ENCODE results near the gene EBLN2.

EBLN2 gene

GRCh38 chr3:73086071-73086494 is 24.6 kb downstream of the EBLN2 start:
- no peak for TF ChIP-seq SIN3A (IDR thresholded peaks at IDR 0.05; ENCODE audit: borderline replicate concordance, insufficient read depth, low read length)
- no peak for TF ChIP-seq TAF1 (IDR thresholded peaks at IDR 0.05; ENCODE audit: borderline replicate concordance, insufficient read depth, low read length)
- TF ChIP-seq, protein P1, sequence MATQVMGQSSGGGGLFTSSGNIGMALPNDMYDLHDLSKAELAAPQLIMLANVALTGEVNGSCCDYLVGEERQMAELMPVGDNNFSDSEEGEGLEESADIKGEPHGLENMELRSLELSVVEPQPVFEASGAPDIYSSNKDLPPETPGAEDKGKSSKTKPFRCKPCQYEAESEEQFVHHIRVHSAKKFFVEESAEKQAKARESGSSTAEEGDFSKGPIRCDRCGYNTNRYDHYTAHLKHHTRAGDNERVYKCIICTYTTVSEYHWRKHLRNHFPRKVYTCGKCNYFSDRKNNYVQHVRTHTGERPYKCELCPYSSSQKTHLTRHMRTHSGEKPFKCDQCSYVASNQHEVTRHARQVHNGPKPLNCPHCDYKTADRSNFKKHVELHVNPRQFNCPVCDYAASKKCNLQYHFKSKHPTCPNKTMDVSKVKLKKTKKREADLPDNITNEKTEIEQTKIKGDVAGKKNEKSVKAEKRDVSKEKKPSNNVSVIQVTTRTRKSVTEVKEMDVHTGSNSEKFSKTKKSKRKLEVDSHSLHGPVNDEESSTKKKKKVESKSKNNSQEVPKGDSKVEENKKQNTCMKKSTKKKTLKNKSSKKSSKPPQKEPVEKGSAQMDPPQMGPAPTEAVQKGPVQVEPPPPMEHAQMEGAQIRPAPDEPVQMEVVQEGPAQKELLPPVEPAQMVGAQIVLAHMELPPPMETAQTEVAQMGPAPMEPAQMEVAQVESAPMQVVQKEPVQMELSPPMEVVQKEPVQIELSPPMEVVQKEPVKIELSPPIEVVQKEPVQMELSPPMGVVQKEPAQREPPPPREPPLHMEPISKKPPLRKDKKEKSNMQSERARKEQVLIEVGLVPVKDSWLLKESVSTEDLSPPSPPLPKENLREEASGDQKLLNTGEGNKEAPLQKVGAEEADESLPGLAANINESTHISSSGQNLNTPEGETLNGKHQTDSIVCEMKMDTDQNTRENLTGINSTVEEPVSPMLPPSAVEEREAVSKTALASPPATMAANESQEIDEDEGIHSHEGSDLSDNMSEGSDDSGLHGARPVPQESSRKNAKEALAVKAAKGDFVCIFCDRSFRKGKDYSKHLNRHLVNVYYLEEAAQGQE (IDR thresholded peaks at IDR 0.05; ENCODE audit: insufficient read depth in 1 of 2, low read depth in 2 of 2, low read length in 2 of 2): no peak
- TF ChIP-seq POLR2AphosphoS5 (IDR thresholded peaks at IDR 0.05; ENCODE audit: low read depth, low read length): no peak
- no peak for TF ChIP-seq FOXP2 (optimal IDR thresholded peaks at IDR 0.05; ENCODE audit: borderline replicate concordance, extremely low read depth, extremely low read length, insufficient read depth)

DNA sequence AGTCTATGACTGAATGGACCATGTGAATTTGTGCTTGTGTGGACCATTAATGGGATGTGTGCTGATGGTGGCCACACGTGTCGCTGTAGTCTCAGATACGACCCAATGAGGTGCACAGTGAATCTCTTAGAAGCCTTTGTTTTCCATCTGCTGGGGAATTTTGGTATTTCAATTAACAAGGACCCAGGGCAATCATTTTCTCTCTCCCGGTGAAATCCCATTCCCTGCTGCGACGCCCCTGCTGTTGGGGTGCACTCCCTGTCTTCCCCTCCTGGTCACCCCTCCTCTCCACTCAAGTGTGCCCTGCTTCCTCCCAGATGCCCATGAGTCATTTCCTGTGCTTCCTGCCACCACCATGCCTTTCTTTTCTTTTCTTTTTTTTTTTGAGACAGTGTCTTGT is 32.7 kb downstream of the EBLN2 start:
- no peak for TF ChIP-seq TAF1 (IDR thresholded peaks at IDR 0.05; ENCODE audit: borderline replicate concordance, insufficient read depth, low read length)
- TF ChIP-seq, protein P1 (IDR thresholded peaks at IDR 0.05; ENCODE audit: insufficient read depth in 1 of 2, low read depth in 2 of 2, low read length in 2 of 2): no peak
- TF ChIP-seq SIN3A (IDR thresholded peaks at IDR 0.05; ENCODE audit: borderline replicate concordance, insufficient read depth, low read length): no peak
- TF ChIP-seq POLR2AphosphoS5 (IDR thresholded peaks at IDR 0.05; ENCODE audit: low read depth, low read length): no peak
- TF ChIP-seq FOXP2 (optimal IDR thresholded peaks at IDR 0.05; ENCODE audit: borderline replicate concordance, extremely low read depth, extremely low read length, insufficient read depth): no peak

DNA sequence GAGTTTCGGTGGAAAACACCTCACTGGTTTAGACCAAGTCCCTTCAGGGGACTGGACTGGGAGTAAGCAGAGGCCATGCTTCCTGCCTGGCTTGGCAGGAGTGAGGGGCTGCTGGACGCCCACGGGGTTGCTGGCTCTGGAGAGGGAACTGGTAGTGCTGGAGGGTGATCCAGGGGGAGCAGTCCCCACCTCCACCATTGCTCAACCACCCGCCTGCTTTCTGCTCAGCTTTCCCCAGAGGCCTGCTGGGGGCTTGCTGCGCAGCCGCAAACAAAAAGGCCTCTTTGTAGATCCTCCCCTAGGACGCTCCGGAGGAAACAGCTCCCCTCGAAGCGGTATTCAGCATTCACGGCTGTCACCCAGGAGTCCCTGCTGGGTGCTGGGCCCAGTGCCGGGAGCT is 33.5 kb downstream of the EBLN2 start:
- TF ChIP-seq, protein P1 (IDR thresholded peaks at IDR 0.05; ENCODE audit: insufficient read depth in 1 of 2, low read depth in 2 of 2, low read length in 2 of 2): no peak
- TF ChIP-seq POLR2AphosphoS5 (IDR thresholded peaks at IDR 0.05; ENCODE audit: low read depth, low read length) (no peak), SIN3A (IDR thresholded peaks at IDR 0.05; ENCODE audit: borderline replicate concordance, insufficient read depth, low read length) (no peak), FOXP2 (optimal IDR thresholded peaks at IDR 0.05; ENCODE audit: borderline replicate concordance, extremely low read depth, extremely low read length, insufficient read depth) (no peak), TAF1 (IDR thresholded peaks at IDR 0.05; ENCODE audit: borderline replicate concordance, insufficient read depth, low read length) (no peak)

- TF ChIP-seq FOXP2 (optimal IDR thresholded peaks at IDR 0.05; ENCODE audit: borderline replicate concordance, extremely low read depth, extremely low read length, insufficient read depth): no peak
- TF ChIP-seq TAF1 (IDR thresholded peaks at IDR 0.05; ENCODE audit: borderline replicate concordance, insufficient read depth, low read length): no peak
- TF ChIP-seq, protein P1 (IDR thresholded peaks at IDR 0.05; ENCODE audit: insufficient read depth in 1 of 2, low read depth in 2 of 2, low read length in 2 of 2): no peak
- TF ChIP-seq SIN3A (IDR thresholded peaks at IDR 0.05; ENCODE audit: borderline replicate concordance, insufficient read depth, low read length): no peak
- TF ChIP-seq POLR2AphosphoS5 (IDR thresholded peaks at IDR 0.05; ENCODE audit: low read depth, low read length): no peak
These were observed 34.7 kb downstream of the EBLN2 start for GRCh38 chr3:73096169-73096568.

DNA sequence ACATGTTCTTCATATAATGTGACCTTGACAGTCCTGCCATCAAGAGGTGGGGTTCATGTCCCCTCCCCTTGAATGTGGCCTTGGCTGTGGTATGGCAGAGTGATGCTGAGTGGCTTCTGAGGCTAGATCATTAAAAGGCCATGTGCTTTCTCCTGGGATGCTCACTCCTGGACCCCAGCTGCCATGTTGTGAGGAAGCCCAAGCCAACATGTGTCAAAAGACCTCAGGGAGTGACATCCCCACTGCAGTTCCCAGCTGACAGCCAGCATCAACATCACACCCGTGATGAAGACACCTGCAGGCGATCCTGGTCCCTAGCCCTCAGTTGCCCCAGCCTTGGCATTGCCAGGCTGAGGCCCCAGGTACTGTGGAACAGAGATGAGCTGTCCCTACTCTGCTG is 36.6 kb downstream of the EBLN2 start:
- TF ChIP-seq, protein P1 (IDR thresholded peaks at IDR 0.05; ENCODE audit: insufficient read depth in 1 of 2, low read depth in 2 of 2, low read length in 2 of 2): no peak
- TF ChIP-seq SIN3A (IDR thresholded peaks at IDR 0.05; ENCODE audit: borderline replicate concordance, insufficient read depth, low read length) (no peak), POLR2AphosphoS5 (IDR thresholded peaks at IDR 0.05; ENCODE audit: low read depth, low read length) (no peak), TAF1 (IDR thresholded peaks at IDR 0.05; ENCODE audit: borderline replicate concordance, insufficient read depth, low read length) (no peak), FOXP2 (optimal IDR thresholded peaks at IDR 0.05; ENCODE audit: borderline replicate concordance, extremely low read depth, extremely low read length, insufficient read depth) (no peak)
